GM19238 (cell line): ENCODE data around the gene ZNF723.
"Not testable (repeated sequence)": the region's sequence is repeated elsewhere in the genome, so short reads cannot be mapped to it uniquely, and the experiment has no call there.

Source experiments
- DNase-seq: peaks from one replicate; pipeline ENCODE4 v3.0.0; 2011; ENCODE audit warnings: low spot score; ENCODE audit not compliant: insufficient read length

Gene ZNF723

GRCh38 chr19:22832031-22832762 lies at the start of gene ZNF723:
Gene ZNF723, plus strand, starts transcription at chr19:22832291. Its CDS starts 89 bp downstream, at chr19:22832380.
- no peak for DNase-seq

GRCh38 chr19:22783651-22784410 lies 48.3 kb upstream of the ZNF723 start, which contains the start of gene ZNF99:
Gene ZNF99, minus strand, starts transcription at chr19:22784151. Its CDS starts 135 bp downstream, at chr19:22784016.
- DNase-seq = no peak

GRCh38 chr19:22792863-22793262 lies 39.2 kb upstream of the ZNF723 start:
- DNase-seq = not testable (repeated sequence)

GRCh38 chr19:22797040-22797439 lies 35.1 kb upstream of the ZNF723 start:
- DNase-seq = no peak

- no peak for DNase-seq
Observed at GRCh38 chr19:22806418-22806817, 25.7 kb upstream of the ZNF723 start.

GRCh38 chr19:22807061-22807835 lies 24.8 kb upstream of the ZNF723 start:
- no peak for DNase-seq

- no peak for DNase-seq
Observed at GRCh38 chr19:22814124-22814523, 18.0 kb upstream of the ZNF723 start.

GRCh38 chr19:22831211-22831610 lies 880 bp upstream of the ZNF723 start:
- no peak for DNase-seq

GRCh38 chr19:22857713-22858320 lies 25.7 kb downstream of the ZNF723 start:
- DNase-seq = not testable (repeated sequence)

- DNase-seq = no peak
Observed at GRCh38 chr19:22882797-22883196, 50.7 kb downstream of the ZNF723 start.

GRCh38 chr19:22893855-22894270 lies 61.8 kb downstream of the ZNF723 start:
- DNase-seq = no peak

- no peak for DNase-seq
Observed at GRCh38 chr19:22901431-22902130, 69.5 kb downstream of the ZNF723 start.
